ENCODE results near the gene RGS19.

Gene RGS19

GRCh38 chr20:64108731-64109681 lies 29.7 kb upstream of the RGS19 start:
- no peak for DNase-seq (ENCODE audit: low read depth in 2 of 2)

- DNase-seq (ENCODE audit: low read depth in 2 of 2): no peak
Measured at GRCh38 chr20:64107736-64108457, 28.6 kb upstream of the RGS19 start.

DNA sequence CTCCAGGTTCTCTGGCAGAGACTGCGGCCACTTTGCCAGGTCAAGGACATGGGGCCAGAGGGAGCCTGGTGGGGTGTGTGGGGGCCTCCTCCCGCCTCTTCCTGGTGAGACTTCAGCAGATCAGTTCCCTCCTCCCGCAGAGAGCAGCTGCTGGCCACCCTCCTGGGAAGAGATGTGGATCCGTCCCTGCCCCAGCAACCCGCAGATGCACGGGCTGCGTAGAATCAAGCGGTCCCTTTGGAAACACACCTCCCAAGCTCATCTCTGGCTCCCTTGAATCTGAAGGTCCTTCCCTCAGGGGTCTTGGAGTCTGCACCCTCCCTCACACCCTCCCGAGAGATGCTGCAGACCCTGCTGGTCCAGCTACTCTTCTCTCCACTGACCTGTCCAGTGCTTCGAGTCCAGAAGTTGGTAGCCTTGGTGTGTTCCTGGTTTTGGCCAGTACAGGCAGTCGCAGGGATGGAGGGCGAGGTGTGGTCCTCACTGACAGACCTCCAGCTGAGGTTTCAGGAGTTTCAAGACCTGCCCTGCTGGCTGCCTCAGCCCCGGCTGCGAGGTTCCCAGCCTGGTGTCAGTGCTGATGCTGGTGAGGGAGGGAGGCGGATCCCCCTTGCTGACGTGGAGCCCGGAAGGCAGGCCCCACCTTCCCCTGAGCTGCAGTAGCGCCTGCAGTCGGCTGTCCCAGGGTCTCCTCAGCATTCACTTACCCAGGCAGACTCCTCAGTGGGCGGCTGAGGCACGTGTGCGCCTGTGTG lies 27.8 kb upstream of the RGS19 start, which contains the start of gene NPBWR2:
NPBWR2 (minus strand) TSS at position 585 of the 755 bp plus-strand sequence. CDS start 734 bp downstream, outside the sequence.
- no peak for DNase-seq (ENCODE audit: low read depth in 2 of 2)

- no peak for DNase-seq (ENCODE audit: low read depth in 2 of 2)
Measured at GRCh38 chr20:64106435-64106961, 27.2 kb upstream of the RGS19 start.

- no peak for DNase-seq (ENCODE audit: low read depth in 2 of 2)
Measured at GRCh38 chr20:64105846-64106434, 26.6 kb upstream of the RGS19 start.

GRCh38 chr20:64104667-64105451 lies 25.5 kb upstream of the RGS19 start:
- no peak for DNase-seq (ENCODE audit: low read depth in 2 of 2)

DNA sequence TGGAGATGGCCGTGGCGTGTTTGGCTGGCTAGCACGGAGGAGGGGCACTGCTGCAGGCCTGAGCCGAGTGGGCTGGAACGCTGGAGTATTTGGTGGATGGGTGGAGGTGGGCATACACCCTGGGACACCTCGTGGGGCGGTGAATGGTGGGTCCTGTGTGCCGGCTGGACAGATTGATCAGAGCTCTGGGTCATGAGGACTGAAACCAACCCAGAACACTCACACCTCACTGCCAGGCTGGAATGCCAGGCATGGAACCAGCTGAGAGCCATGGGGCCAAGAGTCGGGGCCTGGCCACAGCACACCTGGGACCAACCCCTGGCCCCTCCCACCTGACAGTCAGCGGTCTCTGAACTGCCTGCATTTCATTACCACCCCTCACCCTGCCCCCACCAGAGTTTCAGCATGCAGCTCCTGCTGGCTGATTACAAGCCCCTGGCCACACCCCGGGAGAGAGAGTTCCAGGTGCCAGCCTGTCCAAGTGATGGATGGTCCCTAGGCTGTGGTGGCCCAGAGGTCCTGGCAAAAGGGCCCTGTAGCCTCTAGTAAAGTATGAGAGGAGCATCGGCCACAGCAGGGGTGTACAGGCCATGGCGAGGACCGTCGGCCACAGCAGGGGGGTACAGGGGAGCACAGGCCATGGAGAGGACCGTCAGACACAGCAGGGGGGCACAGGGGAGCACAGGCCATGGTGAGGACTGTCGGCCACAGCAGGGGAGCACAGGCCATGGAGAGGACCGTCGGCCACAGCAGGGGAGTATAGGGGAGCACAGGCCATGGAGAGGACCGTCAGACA lies 24.8 kb upstream of the RGS19 start:
- no peak for DNase-seq (ENCODE audit: low read depth in 2 of 2)

- DNase-seq (ENCODE audit: low read depth in 2 of 2): no peak
Measured at GRCh38 chr20:64102647-64103354, 23.5 kb upstream of the RGS19 start.

DNA sequence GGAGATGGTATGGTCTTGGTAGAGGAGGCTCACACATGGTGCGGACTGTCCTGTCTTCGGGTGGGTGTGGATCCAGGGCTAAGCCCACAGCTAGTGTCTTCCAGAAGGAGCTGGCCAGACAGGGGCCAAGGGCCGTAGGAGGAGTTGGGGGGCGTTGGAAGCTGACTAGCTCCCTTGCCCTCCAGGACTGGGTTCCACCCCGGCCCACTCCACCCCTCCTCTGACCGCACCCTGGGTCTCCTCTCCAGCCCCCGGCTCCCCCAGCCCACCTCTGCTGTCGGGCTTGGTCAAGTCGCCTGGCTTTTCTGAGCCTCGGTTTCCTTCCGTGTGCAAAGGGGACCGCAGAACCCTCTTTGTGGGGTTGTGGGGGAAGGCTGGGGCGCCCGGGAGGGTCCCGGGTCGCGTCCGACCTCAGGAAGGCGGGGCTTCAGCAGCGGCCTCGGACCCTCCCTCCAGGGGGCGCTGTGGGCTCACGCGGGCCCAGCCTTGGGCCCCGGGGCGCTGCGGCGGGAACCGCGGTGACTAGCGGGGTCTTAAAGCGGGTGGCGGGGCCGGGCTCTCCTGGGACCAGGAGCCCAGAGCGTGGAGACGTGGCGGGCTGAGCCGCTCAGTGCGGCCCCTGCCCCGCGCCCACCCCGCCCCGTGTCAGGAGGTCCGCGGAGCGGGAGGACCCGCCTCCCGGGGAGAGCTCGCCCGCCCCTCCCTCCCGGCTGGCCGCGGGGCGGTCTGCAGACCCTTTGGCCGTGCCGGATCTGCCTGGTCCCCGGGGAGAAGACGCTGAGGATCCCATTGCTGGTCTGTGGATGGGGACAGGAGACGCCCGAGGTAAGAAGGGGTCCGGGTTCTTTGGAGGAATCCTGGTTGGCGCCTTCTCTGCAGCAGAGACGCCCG lies 22.7 kb upstream of the RGS19 start:
- DNase-seq (ENCODE audit: low read depth in 2 of 2): peak; percentile 62 to 63

DNA sequence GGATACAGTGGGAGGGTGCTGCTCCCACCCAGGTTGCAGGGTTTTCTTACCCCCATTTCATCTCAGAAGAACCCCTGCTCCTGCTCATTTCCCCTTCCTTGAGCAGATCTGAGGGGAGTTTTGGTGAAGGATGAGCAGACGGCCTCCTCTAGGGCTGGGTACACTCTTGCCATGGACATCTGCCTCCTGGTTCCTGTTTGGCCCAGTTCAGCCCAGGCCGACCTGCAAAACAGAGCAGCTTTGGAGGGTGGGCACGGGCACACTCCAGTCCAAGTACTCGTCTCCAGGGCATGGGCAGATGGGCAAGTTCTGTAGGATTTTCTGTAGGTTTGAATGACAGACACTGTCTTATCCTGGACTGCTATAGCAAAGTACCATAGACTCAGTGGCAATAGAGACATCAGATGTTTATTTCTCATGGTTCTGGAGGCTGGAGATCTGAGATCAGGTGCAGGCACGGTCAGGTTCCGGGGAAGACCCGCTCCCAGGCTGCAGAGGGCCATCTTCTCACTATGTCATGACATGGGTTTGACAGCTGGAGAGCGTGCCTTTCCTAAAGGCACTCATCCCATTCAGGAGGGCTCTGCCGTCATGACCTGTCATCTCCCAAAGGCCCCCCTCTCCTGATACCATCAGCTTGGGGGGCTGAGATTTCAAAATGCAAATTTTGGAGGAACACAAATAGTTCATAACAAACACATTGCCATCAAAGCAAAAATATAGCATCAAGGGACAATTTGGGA lies 21.8 kb upstream of the RGS19 start:
- DNase-seq (ENCODE audit: low read depth in 2 of 2): no peak

DNA sequence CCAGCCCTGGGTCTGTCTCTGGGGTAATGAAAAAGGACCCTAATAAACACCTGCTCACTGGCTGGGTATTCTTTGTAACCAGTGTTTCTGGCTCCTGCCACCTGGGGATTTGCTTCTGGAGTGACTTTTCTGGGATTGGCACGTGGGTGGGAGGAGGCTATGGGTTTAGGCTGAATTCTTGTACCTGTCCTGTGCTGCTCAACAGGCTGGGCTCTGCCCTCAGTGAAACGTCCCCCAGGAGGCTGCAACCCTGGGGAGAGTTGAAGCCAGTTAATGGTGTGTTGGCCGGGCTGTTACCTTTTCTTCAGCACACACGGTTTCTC lies 21.2 kb upstream of the RGS19 start:
- DNase-seq (ENCODE audit: low read depth in 2 of 2): no peak

DNA sequence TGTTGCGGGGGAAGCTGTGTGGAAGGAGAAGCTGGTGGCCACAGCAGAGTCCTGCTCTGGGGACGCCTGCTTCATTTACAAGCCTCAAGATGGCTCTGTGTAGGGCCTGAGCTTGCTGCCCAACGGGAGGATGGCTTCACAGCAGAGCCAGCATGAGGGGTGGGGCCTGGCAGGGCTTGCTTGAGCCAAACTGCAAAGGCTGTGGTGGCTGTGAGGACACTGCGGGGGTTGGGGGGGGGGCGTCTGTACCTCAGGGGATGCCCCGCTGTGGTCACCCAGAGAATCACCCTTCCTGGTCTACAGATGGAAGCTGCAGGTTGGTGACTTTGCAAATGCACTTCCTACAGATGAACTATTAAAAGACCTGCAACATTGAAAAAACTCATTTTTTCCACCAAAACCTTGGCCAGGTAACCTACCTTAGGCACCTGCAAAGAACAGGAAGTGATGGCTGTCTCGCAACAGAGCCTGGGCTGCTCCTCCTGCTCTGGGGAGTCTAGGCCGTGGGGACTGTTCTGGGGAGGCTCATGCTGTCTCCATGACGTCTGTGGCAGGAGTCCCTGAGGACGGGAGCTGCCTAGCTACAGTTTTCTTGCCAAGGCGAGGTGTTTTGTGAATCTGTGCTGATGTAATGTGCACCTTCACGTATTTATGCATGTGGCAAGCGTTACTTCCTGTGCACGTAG lies 20.7 kb upstream of the RGS19 start:
- DNase-seq (ENCODE audit: low read depth in 2 of 2): no peak

- no peak for DNase-seq (ENCODE audit: low read depth in 2 of 2)
Measured at GRCh38 chr20:64099086-64099786, 19.9 kb upstream of the RGS19 start.

DNA sequence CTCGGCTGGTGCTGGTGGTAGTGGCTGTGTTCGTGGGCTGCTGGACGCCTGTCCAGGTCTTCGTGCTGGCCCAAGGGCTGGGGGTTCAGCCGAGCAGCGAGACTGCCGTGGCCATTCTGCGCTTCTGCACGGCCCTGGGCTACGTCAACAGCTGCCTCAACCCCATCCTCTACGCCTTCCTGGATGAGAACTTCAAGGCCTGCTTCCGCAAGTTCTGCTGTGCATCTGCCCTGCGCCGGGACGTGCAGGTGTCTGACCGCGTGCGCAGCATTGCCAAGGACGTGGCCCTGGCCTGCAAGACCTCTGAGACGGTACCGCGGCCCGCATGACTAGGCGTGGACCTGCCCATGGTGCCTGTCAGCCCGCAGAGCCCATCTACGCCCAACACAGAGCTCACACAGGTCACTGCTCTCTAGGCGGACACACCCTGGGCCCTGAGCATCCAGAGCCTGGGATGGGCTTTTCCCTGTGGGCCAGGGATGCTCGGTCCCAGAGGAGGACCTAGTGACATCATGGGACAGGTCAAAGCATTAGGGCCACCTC lies 19.2 kb upstream of the RGS19 start:
- no peak for DNase-seq (ENCODE audit: low read depth in 2 of 2)

- DNase-seq (ENCODE audit: low read depth in 2 of 2): no peak
Measured at GRCh38 chr20:64096535-64096934, 17.2 kb upstream of the RGS19 start.

DNA sequence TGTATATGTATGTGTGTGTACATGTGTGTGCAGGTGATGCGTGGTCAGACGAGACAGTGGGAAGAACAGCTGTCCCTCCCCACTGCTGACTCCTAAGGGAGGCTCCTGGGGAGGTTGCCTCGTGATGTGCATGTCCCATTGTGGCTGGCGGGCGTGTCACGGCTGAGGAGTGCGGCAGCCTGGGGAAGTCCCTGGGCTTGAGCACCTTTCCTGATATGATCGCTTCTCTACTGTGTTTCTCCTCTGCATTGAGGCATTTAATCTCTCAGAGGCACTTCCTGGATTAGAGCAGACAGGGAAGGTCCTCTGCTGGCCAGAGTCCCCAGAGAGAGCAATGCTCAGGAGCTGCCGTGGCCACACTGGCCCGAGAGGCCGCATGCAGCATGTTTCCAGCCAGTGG lies 16.6 kb upstream of the RGS19 start:
- DNase-seq (ENCODE audit: low read depth in 2 of 2): no peak

All from stimulated activated CD8-positive, alpha-beta memory T cell treated with anti-CD3 and anti-CD28 coated beads, Interleukin-2, amount 100 ng/mL, for 48 hours (primary cell).